Bronchial epithelial cell (primary cell): ENCODE data around the gene MLIP. TPM values are rescaled to one million over a fixed set of nuclear protein-coding genes. Genes with fewer than 3 reads are reported as not detected.

Experiments used
- DNase-seq: peaks from one replicate; pipeline ENCODE4 v3.0.0-alpha.2; 2010; ENCODE audit warnings: low read depth
- FAIRE-seq: peaks from 2 replicates; lab custom pipeline; 2011; peaks lifted over from hg19 to GRCh38; lab: Jason Lieb, UNC
- H3K27me3 ChIP-seq: 2 replicates; pipeline ENCODE4 v1.5.1; 2011; ENCODE audit warnings: low read length; ENCODE audit not compliant: control insufficient read depth, insufficient read depth
- H3K36me3 ChIP-seq: 2 replicates; pipeline ENCODE4 v1.5.1; 2011; ENCODE audit warnings: low read length; ENCODE audit not compliant: control insufficient read depth, insufficient read depth
- H3K4me3 ChIP-seq: 2 replicates; pipeline ENCODE4 v1.5.1; 2011; ENCODE audit warnings: mild to moderate bottlenecking, low read depth, low read length, control low read depth
- total RNA-seq: library from RNA; depleted of rRNA; stranded (reverse); fragments of >200 nt; gene quantifications from 2 replicates; pipeline ENCODE4 v1.2.1, GENCODE V29; 2014
- TF ChIP-seq, protein P1 (sequence below): IDR thresholded peaks from 2 replicates; pipeline ENCODE4 v1.5.1; 2011; ENCODE audit warnings: mild to moderate bottlenecking, moderate library complexity, low read length, control low read depth, inconsistent platforms; ENCODE audit not compliant: insufficient read depth, severe bottlenecking

Gene MLIP
- total RNA-seq, 1 donor from 2014 or later = 0.53 TPM

DNA sequence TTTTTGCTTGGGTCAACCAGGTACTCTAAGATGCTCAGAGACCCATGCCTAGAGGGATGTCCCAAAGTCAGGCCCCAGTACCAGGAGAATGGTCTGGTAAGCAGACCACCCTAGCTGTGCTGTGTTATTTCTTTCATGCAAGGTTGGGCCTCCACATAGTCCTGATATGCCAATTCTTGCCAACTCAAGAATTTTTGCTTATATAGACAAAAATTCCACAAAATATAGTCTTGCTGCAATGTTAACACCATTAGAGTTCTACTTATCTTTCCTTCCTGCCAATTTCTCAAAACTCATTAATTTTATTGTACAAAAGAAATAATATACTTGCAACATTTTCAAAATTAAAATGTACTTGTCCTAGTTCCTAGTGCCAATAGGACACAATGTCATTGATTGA lies 163.1 kb downstream of the MLIP start:
- no peak for FAIRE-seq
- H3K36me3 ChIP-seq = no peaks in the 10 kb centered on the region
- no peaks in the 10 kb centered on the region for H3K27me3 ChIP-seq
- TF ChIP-seq, protein P1, sequence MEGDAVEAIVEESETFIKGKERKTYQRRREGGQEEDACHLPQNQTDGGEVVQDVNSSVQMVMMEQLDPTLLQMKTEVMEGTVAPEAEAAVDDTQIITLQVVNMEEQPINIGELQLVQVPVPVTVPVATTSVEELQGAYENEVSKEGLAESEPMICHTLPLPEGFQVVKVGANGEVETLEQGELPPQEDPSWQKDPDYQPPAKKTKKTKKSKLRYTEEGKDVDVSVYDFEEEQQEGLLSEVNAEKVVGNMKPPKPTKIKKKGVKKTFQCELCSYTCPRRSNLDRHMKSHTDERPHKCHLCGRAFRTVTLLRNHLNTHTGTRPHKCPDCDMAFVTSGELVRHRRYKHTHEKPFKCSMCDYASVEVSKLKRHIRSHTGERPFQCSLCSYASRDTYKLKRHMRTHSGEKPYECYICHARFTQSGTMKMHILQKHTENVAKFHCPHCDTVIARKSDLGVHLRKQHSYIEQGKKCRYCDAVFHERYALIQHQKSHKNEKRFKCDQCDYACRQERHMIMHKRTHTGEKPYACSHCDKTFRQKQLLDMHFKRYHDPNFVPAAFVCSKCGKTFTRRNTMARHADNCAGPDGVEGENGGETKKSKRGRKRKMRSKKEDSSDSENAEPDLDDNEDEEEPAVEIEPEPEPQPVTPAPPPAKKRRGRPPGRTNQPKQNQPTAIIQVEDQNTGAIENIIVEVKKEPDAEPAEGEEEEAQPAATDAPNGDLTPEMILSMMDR = no peak
- no peak overlapping the region for H3K4me3 ChIP-seq
- DNase-seq = no peak

DNA sequence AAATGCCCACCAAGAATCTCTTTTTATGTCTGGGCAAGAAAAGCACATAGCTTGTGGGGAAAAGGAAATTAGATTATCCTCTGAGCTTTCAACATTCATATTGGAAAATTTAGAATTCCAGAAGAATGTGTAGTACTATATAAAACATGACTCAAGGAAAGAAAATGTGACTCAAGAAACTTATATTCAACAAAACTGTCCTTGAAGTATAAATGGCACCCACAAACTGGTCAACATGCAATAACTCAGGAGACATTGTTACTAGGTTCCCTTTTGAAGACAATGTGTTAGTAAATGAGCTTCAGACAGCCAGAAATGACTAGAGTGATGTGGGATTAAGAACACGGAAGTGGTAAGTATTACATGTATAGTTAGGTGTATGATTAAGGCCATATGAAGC lies 170.9 kb downstream of the MLIP start:
- no peaks in the 10 kb centered on the region for H3K36me3 ChIP-seq
- FAIRE-seq (no peak), DNase-seq (peak; percentile 59)
- H3K4me3 ChIP-seq = no peak overlapping the region
- H3K27me3 ChIP-seq = no peaks in the 10 kb centered on the region
- TF ChIP-seq, protein P1 = no peak

DNA sequence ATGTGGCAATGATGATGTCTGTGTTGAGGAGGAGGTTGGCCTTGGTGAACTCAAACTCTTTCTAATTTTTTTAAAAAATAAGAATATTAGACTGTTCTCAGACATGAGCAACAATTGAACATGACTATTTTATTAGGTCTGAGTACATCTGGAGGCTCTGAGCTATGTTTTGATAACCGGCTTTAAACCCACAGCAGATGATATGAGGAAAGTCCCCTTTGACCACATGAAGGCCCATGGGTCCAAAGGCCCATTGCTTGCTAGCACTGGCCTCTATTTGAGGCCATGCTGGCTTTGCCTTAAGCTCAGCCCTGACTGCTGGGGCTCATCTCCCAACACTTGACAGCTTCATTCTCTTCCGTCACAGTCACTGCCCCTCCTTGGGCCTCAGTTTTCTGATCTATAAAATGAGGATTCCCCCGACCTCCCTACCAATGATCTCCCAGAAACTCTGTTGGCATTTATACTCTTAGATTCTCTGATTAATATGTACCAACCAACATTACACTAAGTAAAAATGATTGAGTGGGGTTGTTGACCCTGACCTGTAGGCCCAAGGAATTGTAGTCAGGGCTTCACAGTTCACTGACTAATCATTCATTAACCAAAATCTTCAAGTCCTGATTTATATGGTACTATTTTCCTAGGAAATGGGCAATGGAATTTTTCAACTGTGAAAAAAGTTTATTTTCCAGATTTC lies 173.1 kb downstream of the MLIP start:
- TF ChIP-seq, protein P1 = no peak
- H3K27me3 ChIP-seq = no peaks in the 10 kb centered on the region
- FAIRE-seq = no peak
- H3K36me3 ChIP-seq = no peaks in the 10 kb centered on the region
- DNase-seq = no peak
- no peak overlapping the region for H3K4me3 ChIP-seq

DNA sequence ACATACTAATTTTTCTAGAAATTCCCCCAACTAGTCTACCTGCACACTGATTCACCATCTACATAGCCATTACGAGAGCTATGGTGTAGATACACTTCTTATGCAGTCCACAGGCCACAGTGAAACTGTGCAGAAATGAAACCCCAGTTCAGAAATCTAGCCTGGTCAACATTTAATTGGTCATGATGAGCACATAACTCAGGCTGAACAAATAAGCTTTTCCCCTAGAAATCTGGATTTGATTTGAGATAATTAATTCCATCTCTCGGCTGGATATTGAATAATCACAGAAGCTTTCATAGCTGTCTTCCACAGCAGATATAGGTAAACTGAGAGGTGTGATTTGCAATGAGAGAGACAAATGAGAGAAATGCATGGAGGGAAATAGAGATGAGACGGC lies 174.4 kb downstream of the MLIP start:
- FAIRE-seq (no peak), DNase-seq (no peak)

DNA sequence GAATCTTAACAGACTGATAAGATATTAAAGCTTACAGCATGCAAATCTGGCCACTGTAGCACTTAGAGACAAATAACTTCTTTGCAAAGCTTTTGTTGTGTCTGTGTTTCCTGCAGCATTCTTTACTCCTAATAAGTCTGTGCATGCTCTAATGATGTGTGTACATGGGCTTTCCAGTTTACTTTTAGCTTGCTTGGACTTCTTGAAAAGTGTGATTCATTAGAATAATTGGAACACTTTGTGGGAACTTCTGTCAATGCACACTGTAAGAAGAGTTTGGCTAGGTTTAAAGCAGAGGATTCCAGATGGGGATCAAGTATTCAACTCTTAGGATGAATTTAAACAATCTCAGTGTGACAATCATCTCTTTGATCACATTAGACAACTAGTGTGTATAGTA lies 174.9 kb downstream of the MLIP start:
- Histone ChIP-seq H3K27me3 (no peaks in the 10 kb centered on the region), H3K36me3 (no peaks in the 10 kb centered on the region), H3K4me3 (no peak overlapping the region)
- FAIRE-seq (no peak), DNase-seq (peak; percentile 89)
- TF ChIP-seq, protein P1 = no peak

More for the DNA sequence above, 174.4 kb downstream of the MLIP start:
- no peak overlapping the region for H3K4me3 ChIP-seq
- H3K36me3 ChIP-seq = no peaks in the 10 kb centered on the region
- TF ChIP-seq, protein P1 = no peak
- H3K27me3 ChIP-seq = no peaks in the 10 kb centered on the region

DNA sequence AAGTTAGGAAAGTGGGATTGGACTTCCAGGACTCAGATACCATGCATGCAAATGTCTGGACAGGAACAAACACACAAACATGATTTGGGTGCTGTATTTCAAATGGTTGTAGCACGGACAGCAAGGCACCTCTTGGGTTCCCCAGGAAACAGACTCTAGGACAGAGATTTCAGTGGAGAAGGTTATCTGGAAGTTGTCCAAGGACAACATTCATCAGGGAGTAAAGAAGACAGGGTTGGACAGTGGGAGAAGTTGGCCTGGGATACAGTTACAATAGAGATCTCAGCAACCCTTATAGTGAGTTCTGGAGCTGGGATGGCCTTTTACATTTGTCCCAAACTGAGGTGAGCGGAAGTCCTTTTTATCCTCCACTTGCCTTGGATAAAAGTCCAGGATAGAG lies 177.2 kb downstream of the MLIP start:
- Histone ChIP-seq H3K36me3 (no peaks in the 10 kb centered on the region), H3K27me3 (no peaks in the 10 kb centered on the region), H3K4me3 (no peak overlapping the region)
- peak; percentile 40 for FAIRE-seq
- no peak for DNase-seq
- TF ChIP-seq, protein P1 = no peak
